GM19328 (cell line): Measurements from ENCODE around the gene GNAL.
A peak's percentile ranks its signal among the peaks of the same experiment; 100 is the strongest.
"Not testable (repeated sequence)": the region's sequence is repeated elsewhere in the genome, so short reads cannot be mapped to it uniquely, and the experiment has no call there.

Experiments used
- ATAC-seq: cut with Tn5 transposase; IDR thresholded peaks from one replicate; pipeline ENCODE4 v1.9.1; 2021; ENCODE audit warnings: mild to moderate bottlenecking, moderate library complexity; ENCODE audit not compliant: unreplicated experiment

Gene GNAL

DNA sequence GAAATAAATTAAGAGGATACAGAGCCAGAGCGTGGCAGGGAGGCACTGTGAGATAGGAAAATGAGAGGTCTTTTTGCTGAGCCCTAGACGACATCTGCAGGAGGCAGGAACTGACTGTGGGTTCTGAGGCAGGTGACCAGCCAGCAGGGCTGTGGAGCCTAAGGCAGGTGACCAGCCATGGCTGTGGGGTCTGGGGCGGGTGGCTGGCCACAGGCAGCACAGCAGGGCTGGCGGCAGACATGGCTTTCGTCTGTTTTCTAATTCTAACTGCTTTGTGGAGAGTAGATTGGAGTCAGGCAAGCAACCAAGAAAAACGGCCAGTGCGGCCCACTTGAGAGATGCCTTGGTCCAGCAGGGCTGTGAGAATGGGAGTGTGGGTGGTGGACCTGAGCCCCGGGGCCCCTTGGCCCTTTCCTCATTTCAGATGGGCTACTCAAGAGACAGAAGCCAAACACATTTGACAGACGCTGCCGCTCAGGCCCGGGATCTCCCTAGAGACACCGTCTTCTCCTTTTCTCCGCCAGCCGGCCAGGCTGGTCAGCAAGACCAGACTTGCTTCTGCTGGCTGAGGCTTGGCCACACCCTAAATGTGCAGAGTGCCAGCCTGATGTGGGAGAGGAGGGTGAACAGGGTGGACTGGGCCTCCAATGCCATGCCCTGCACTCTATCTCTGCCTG is 19.7 kb upstream of the GNAL start:
- ATAC-seq: no peak

DNA sequence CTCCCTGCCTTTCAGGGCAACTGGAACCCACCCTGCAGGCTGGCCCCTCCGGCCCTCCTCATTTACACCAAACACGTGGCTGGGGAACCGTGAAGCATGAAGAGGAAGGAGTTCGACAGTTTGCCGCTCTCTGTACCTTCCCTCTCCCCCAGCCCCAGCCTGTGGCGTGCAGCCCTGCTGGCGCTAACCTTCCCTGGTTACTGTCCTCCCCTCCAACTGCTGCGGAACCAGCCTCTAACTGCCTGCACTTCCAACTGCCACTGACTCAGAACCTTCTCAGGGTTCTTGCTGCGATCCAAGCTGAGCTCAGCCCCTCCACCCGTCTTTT is 19.2 kb upstream of the GNAL start:
- no peak for ATAC-seq

- no peak for ATAC-seq
Observed at GRCh38 chr18:11671156-11671555, 17.9 kb upstream of the GNAL start.

GRCh38 chr18:11672198-11672597 is 16.9 kb upstream of the GNAL start:
- ATAC-seq: no peak

- ATAC-seq: no peak
Observed at GRCh38 chr18:11672846-11673454, 16.1 kb upstream of the GNAL start.

- no peak for ATAC-seq
Observed at GRCh38 chr18:11673560-11673959, 15.5 kb upstream of the GNAL start.

DNA sequence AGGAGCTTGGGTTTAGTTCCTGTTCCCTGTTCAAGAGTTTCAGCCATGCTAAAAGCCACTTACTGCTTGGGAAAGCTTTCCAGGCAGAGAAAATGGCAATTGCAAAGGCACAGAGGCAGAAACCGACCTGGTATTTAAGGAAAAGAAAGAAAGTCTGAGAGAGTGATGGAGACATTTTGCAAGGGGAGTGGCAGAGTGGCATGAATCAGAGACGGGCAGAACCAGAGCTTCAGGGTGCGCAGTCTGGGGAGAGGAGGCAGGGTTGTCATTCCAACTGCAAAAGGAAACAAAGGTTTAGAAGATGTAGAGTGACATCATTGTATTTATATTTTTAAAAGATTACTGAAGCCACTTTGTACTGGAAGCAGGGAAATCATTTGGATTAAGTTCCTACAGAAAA is 14.9 kb upstream of the GNAL start:
- ATAC-seq: no peak

GRCh38 chr18:11676386-11676785 is 12.7 kb upstream of the GNAL start:
- no peak for ATAC-seq

DNA sequence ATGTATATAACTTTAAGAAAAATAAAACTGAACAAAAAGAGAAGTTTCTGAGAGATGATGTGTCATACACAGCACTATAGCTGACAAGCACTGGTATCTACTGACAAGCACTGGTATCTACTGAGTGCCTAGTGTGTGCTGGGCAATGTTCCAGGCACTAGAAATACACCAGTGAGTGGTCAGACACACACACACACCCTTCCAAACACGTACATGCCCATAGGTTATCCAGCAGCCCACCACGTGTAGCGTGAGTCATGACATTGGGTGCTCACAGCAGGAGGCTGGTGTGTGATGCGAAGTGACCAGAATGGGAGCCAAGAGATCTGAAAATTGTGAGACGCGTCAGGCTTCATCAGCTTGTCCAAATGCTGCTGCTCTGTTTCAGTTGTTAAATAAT is 12.2 kb upstream of the GNAL start:
- ATAC-seq: no peak

DNA sequence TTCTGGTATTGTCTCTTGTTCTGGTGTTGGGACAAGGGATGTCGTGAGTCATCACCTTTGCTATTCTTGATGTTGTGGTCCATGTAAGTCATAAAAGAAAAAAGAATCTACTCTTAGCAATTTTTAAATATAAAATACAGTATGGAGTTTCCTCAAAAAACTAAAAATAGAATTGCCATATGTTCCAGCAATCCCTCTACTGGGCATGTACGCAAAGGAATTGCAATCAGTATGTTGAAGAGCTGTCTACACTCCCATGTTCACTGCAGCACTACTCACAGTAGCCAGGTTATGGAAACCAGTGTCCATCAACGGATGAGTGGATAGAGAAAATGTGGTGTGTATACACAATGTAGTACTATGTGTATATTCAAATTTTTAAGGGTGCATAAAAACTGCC is 10.9 kb upstream of the GNAL start:
- no peak for ATAC-seq

GRCh38 chr18:11689669-11690565 is 853 bp downstream of the GNAL start:
- peak; percentile 28 for ATAC-seq

DNA sequence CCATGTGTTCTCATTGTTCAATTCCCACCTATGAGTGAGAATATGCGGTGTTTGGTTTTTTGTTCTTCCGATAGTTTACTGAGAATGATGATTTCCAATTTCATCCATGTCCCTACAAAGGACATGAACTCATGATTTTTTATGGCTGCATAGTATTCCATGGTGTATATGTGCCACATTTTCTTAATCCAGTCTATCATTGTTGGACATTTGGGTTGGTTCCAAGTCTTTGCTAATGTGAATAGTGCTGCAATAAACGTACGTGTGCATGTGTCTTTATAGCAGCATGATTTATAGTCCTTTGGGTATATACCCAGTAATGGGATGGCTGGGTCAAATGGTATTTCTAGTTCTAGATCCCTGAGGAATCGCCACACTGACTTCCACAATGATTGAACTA is 1.6 kb downstream of the GNAL start:
- ATAC-seq: not testable (repeated sequence)

DNA sequence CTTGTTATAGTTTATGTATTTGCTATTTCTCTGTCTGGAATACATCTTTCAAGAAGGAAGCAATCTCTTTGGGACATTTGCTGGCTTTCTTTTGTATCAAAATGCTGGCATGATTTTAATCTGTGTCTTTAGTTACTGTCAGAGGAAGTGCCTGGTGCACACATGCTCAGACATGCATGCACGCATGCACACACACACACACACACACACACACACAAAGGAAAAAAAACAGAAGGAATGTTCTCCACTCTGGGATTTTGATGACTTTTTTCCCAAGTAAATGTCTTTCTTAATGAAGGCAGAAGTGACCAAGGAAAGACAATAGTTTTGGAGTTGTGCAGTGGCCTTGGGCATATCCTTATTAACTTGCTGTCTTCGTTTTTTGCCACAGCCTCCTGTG is 6.7 kb downstream of the GNAL start:
- ATAC-seq: no peak

DNA sequence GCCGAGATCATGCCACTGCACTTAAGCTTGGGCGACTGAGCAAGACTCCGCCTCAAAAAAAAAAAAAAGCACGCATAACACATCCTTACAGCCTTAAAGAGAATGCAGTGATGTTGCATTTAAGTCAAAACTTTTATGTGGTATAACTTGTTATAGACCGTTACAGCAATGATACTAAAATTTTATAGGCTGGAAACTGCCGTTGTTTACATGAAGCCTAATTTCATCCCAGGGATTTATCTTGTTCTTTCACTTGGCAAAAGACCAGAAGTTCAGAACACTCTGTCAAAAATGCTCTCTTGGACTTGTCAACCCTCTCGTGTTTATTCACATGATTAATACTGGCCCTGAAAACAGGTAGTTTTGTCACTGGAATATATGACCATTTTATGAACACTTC is 7.4 kb downstream of the GNAL start:
- ATAC-seq: no peak

DNA sequence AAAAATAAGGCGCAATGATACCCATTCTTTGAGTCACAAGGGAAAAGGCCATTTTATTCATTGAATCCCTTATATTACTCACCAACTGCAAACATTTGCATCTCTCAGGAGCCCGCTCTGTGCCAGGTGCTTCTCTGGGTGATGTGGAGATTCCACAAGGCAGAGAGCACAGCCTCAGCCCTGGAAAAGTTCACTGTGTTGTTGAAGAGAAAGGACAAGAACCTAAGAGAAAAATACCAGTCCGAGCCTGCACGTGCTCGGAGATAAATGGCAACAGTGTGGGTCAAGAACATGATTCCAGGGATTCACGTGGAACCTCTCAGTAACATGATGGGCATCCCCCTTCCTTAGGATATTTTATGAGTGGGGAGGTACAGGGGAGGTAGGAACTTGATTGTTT is 11.8 kb downstream of the GNAL start:
- ATAC-seq: no peak

- no peak for ATAC-seq
Observed at GRCh38 chr18:11710578-11710977, 21.5 kb downstream of the GNAL start.

GRCh38 chr18:11713756-11714155 is 24.7 kb downstream of the GNAL start:
- ATAC-seq: no peak

GRCh38 chr18:11714244-11714918 is 25.3 kb downstream of the GNAL start:
- no peak for ATAC-seq

GRCh38 chr18:11716767-11717315 is 27.8 kb downstream of the GNAL start:
- not testable (repeated sequence) for ATAC-seq

DNA sequence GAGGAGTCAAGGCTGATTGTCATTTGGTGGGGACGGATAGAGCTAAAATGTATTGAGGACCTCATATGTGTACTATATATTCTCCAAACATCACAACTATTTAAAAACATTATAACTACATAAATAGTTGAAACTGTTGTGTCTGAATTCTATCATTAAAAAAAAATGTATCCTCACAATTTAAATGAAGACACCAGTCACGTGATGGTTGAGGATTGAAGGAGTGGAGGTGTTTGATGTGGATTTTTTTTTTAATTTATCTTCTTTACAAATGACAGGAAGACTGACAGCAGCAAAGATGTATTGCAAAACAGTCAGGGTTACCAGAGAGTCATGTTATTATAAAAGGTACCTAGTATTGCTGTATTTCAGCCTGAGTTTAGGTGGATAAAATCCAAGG is 30.0 kb downstream of the GNAL start:
- no peak for ATAC-seq

GRCh38 chr18:11719621-11720020 is 30.6 kb downstream of the GNAL start:
- no peak for ATAC-seq
